HepG2 (cell line): ENCODE data around the gene CDC26. TPM values are rescaled to one million over a fixed set of nuclear protein-coding genes. Genes with fewer than 3 reads are reported as not detected.

Experiments
- ASH2L ChIP-seq: fragments of 300-600, 200-600 bp; sonication (generic); IDR thresholded peaks from 2 replicates; pipeline ENCODE4 v1.7.0; 2017; ENCODE audit warnings: low read depth, mild to moderate bottlenecking, moderate library complexity, mixed read lengths, low read length; ENCODE audit not compliant: insufficient read length
- HNRNPL ChIP-seq: fragments of 200-400 bp; formaldehyde crosslinking; IDR thresholded peaks from 2 replicates; pipeline ENCODE4 v1.6.1; 2017; ENCODE audit warnings: mild to moderate bottlenecking, low read depth, low read length
- IRF2 ChIP-seq: IDR thresholded peaks from 2 replicates; pipeline ENCODE4 v1.6.1; 2018; ENCODE audit warnings: missing genetic modification reagents, missing compliant biosample characterization
- ISL2 ChIP-seq: sonication (generic); formaldehyde crosslinking; IDR thresholded peaks from 2 replicates; pipeline ENCODE4 v1.5.0; 2020; ENCODE audit warnings: missing genetic modification reagents
- KLF13 ChIP-seq: sonication (generic); formaldehyde crosslinking; IDR thresholded peaks from 2 replicates; pipeline ENCODE4 v1.4.0; 2020; ENCODE audit warnings: mild to moderate bottlenecking, missing genetic modification reagents
- KLF6 ChIP-seq: IDR thresholded peaks from 2 replicates; pipeline ENCODE4 v1.8.0; 2016; ENCODE audit warnings: missing biosample characterization, missing genetic modification reagents
- MIXL1 ChIP-seq: IDR thresholded peaks from 2 replicates; pipeline ENCODE4 v1.6.1; 2016
- RCOR2 ChIP-seq: IDR thresholded peaks from 2 replicates; pipeline ENCODE4 v1.6.1; 2016; ENCODE audit warnings: missing biosample characterization, missing genetic modification reagents
- TAF15 ChIP-seq: fragments of 200-400 bp; formaldehyde crosslinking; IDR thresholded peaks from one replicate; pipeline ENCODE4 v1.6.1; 2018; ENCODE audit warnings: mild to moderate bottlenecking, low read depth, low read length; ENCODE audit not compliant: poor library complexity, severe bottlenecking
- TMF1 ChIP-seq: sonication (generic); formaldehyde crosslinking; IDR thresholded peaks from 2 replicates; pipeline ENCODE4 v1.8.1; 2022; ENCODE audit warnings: low read depth, missing genetic modification reagents
- ZNF160 ChIP-seq: sonication (generic); formaldehyde crosslinking; IDR thresholded peaks from 2 replicates; pipeline ENCODE4 v1.8.0; 2022; ENCODE audit warnings: mild to moderate bottlenecking, inconsistent platforms, missing genetic modification reagents
- ZNF496 ChIP-seq: sonication (generic); formaldehyde crosslinking; IDR thresholded peaks from 2 replicates; pipeline ENCODE4 v1.8.1; 2023; ENCODE audit warnings: mild to moderate bottlenecking, moderate library complexity, missing genetic modification reagents; ENCODE audit not compliant: insufficient replicate concordance
- ZNF605 ChIP-seq: sonication (generic); formaldehyde crosslinking; IDR thresholded peaks from 2 replicates; pipeline ENCODE4 v1.8.0; 2022; ENCODE audit warnings: mild to moderate bottlenecking, missing genetic modification reagents
- ZNF644 ChIP-seq: IDR thresholded peaks from 2 replicates; pipeline ENCODE4 v1.6.1; 2016; ENCODE audit warnings: low read depth
- ZNF672 ChIP-seq: sonication (generic); formaldehyde crosslinking; IDR thresholded peaks from 2 replicates; pipeline ENCODE4 v1.8.1; 2022; ENCODE audit warnings: missing genetic modification reagents
- ZNF878 ChIP-seq: sonication (generic); formaldehyde crosslinking; IDR thresholded peaks from 2 replicates; pipeline ENCODE4 v1.8.1; 2023; ENCODE audit warnings: mild to moderate bottlenecking, missing genetic modification reagents, moderate library complexity
- polyA plus RNA-seq, 8 experiments: library from polyadenylated mRNA; depleted of rRNA in 3 of 8; stranded (reverse) in 7 of 8; unstranded in 1 of 8; fragments of >200 nt; fragmentation: Illumina TruSeq in 4 of 8; extraction: Trizol in 4 of 8; gene quantifications; 2 replicates each; pipeline versions ENCODE4 v1.2.1 to v1.2.3, GENCODE V29; 2011 to 2016; ENCODE audit warnings: low read depth in 4 of 8, missing spikeins in 1 of 8, mixed read lengths in 1 of 8; ENCODE audit not compliant: insufficient read depth in 1 of 8
- total RNA-seq, 5 experiments: library from RNA; depleted of rRNA; stranded (reverse); fragments of >200 nt; fragmentation: Illumina TruSeq; extraction: Trizol; gene quantifications; 2 replicates each; pipeline ENCODE4 v1.2.3, GENCODE V29; 2016; ENCODE audit warnings: low read depth in 1 of 5
- TF ChIP-seq, protein P1 (sequence below): sonication (generic); formaldehyde crosslinking; IDR thresholded peaks from 2 replicates; pipeline ENCODE4 v1.4.0; 2020; ENCODE audit warnings: missing genetic modification reagents, borderline replicate concordance
- TF ChIP-seq, protein P2 (sequence below): sonication (generic); formaldehyde crosslinking; IDR thresholded peaks from 2 replicates; pipeline ENCODE4 v1.8.1; 2023; ENCODE audit warnings: mild to moderate bottlenecking, inconsistent platforms, moderate library complexity, missing genetic modification reagents, borderline replicate concordance
- TF ChIP-seq, protein P3 (sequence below): IDR thresholded peaks from 2 replicates; pipeline ENCODE4 v1.6.1; 2016; ENCODE audit warnings: missing genetic modification reagents, missing compliant biosample characterization
- TF ChIP-seq, protein P4 (sequence below): sonication (generic); formaldehyde crosslinking; IDR thresholded peaks from 2 replicates; pipeline ENCODE4 v1.5.0; 2020; ENCODE audit warnings: mild to moderate bottlenecking, missing genetic modification reagents

CDC26 gene
- total and polyA plus RNA-seq, 2 of the 13 experiments (the other 11 are each of a cell fraction or from before 2014, with no cell fraction given): 26.6 to 57.9 TPM

DNA sequence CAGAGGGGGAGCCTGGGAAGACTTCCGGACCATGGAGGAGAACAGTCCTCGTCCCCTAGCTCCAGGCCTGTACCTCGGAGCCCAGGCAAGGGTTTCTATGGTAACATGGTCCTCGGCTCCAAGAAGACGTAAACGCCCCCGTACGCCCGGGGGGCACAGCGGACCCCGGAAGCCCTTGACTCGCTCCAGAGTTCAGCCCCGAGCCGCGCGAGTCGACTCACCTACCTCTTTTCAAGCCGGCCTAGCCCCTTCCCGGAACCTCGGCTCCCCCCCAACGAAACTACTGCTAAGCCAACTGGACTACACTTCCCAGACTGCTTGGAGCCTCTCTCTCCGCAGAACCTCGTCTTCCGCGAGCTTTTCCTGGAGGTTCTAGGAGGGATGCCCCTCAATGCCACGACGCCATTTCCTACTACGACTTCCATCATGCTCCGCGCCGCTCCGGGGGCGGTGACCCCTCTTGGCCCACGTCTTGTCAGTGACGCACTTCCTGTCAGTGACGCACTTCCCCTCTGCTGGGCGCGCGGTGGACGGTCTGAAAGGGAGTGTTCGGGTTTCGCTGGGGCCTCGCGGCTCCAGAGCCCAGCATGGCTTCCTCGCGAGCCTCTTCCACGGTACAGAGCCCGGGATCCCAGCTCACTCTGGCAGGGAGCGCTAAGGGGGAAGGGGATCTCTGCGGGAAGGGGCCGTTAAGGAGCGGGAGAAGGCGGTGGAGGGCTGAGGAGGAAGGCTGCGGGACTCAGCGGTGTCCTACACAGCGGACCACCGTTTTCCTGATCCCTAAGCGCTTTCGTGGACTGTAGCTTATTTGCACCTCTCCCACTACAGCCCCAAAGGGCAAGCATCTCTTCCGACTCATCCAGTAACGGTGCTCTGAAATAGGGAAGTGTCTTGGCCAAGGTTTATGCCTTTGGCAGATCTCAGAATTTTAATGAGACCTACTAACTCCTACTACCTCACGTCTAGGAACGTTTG, at the start of gene CDC26, which contains the start of gene PRPF4 (continued):
- TF ChIP-seq, protein P1, sequence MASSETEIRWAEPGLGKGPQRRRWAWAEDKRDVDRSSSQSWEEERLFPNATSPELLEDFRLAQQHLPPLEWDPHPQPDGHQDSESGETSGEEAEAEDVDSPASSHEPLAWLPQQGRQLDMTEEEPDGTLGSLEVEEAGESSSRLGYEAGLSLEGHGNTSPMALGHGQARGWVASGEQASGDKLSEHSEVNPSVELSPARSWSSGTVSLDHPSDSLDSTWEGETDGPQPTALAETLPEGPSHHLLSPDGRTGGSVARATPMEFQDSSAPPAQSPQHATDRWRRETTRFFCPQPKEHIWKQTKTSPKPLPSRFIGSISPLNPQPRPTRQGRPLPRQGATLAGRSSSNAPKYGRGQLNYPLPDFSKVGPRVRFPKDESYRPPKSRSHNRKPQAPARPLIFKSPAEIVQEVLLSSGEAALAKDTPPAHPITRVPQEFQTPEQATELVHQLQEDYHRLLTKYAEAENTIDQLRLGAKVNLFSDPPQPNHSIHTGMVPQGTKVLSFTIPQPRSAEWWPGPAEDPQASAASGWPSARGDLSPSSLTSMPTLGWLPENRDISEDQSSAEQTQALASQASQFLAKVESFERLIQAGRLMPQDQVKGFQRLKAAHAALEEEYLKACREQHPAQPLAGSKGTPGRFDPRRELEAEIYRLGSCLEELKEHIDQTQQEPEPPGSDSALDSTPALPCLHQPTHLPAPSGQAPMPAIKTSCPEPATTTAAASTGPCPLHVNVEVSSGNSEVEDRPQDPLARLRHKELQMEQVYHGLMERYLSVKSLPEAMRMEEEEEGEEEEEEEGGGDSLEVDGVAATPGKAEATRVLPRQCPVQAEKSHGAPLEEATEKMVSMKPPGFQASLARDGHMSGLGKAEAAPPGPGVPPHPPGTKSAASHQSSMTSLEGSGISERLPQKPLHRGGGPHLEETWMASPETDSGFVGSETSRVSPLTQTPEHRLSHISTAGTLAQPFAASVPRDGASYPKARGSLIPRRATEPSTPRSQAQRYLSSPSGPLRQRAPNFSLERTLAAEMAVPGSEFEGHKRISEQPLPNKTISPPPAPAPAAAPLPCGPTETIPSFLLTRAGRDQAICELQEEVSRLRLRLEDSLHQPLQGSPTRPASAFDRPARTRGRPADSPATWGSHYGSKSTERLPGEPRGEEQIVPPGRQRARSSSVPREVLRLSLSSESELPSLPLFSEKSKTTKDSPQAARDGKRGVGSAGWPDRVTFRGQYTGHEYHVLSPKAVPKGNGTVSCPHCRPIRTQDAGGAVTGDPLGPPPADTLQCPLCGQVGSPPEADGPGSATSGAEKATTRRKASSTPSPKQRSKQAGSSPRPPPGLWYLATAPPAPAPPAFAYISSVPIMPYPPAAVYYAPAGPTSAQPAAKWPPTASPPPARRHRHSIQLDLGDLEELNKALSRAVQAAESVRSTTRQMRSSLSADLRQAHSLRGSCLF (CRISPR knock-in tag): no peak
- TF ChIP-seq IRF2 (CRISPR knock-in tag) (peak; percentile 95), KLF13 (CRISPR knock-in tag) (no peak; the same call in 1 of the 2 replicates), ASH2L (peak; percentile 80), ZNF672 (CRISPR knock-in tag) (no peak), ZNF160 (CRISPR knock-in tag) (peak; percentile 52; the same call in 1 of the 2 replicates), RCOR2 (CRISPR knock-in tag) (no peak), ZNF496 (CRISPR knock-in tag) (no peak), ISL2 (no peak; the same call in 1 of the 2 replicates), TAF15 (no peak), KLF6 (CRISPR knock-in tag) (peak; percentile 40), HNRNPL (0 out of 2 replicates have a peak, but pooled peaks have one; percentile 55), ZNF605 (CRISPR knock-in tag) (peak; percentile 42), TMF1 (CRISPR knock-in tag) (no peak; the same call in 1 of the 2 replicates), ZNF878 (CRISPR knock-in tag) (no peak), ZNF644 (no peak), MIXL1 (CRISPR knock-in tag) (no peak; the same call in 1 of the 2 replicates)
- TF ChIP-seq, protein P2, sequence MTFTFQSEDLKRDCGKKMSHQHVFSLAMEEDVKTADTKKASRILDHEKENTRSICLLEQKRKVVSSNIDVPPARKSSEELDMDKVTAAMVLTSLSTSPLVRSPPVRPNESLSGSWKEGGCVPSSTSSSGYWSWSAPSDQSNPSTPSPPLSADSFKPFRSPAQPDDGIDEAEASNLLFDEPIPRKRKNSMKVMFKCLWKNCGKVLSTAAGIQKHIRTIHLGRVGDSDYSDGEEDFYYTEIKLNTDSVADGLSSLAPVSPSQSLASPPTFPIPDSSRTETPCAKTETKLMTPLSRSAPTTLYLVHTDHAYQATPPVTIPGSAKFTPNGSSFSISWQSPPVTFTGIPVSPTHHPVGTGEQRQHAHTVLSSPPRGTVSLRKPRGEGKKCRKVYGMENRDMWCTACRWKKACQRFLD (CRISPR knock-in tag): no peak
- TF ChIP-seq, protein P3, sequence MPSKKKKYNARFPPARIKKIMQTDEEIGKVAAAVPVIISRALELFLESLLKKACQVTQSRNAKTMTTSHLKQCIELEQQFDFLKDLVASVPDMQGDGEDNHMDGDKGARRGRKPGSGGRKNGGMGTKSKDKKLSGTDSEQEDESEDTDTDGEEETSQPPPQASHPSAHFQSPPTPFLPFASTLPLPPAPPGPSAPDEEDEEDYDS (CRISPR knock-in tag): peak; percentile 74; the same call in 1 of the 2 replicates
- TF ChIP-seq, protein P4, sequence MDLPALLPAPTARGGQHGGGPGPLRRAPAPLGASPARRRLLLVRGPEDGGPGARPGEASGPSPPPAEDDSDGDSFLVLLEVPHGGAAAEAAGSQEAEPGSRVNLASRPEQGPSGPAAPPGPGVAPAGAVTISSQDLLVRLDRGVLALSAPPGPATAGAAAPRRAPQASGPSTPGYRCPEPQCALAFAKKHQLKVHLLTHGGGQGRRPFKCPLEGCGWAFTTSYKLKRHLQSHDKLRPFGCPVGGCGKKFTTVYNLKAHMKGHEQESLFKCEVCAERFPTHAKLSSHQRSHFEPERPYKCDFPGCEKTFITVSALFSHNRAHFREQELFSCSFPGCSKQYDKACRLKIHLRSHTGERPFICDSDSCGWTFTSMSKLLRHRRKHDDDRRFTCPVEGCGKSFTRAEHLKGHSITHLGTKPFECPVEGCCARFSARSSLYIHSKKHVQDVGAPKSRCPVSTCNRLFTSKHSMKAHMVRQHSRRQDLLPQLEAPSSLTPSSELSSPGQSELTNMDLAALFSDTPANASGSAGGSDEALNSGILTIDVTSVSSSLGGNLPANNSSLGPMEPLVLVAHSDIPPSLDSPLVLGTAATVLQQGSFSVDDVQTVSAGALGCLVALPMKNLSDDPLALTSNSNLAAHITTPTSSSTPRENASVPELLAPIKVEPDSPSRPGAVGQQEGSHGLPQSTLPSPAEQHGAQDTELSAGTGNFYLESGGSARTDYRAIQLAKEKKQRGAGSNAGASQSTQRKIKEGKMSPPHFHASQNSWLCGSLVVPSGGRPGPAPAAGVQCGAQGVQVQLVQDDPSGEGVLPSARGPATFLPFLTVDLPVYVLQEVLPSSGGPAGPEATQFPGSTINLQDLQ: no peak
